ENCODE results near the gene GUCD1.
"Not testable (repeated sequence)": the region's sequence is repeated elsewhere in the genome, so short reads cannot be mapped to it uniquely, and the experiment has no call there.

GUCD1 gene

DNA sequence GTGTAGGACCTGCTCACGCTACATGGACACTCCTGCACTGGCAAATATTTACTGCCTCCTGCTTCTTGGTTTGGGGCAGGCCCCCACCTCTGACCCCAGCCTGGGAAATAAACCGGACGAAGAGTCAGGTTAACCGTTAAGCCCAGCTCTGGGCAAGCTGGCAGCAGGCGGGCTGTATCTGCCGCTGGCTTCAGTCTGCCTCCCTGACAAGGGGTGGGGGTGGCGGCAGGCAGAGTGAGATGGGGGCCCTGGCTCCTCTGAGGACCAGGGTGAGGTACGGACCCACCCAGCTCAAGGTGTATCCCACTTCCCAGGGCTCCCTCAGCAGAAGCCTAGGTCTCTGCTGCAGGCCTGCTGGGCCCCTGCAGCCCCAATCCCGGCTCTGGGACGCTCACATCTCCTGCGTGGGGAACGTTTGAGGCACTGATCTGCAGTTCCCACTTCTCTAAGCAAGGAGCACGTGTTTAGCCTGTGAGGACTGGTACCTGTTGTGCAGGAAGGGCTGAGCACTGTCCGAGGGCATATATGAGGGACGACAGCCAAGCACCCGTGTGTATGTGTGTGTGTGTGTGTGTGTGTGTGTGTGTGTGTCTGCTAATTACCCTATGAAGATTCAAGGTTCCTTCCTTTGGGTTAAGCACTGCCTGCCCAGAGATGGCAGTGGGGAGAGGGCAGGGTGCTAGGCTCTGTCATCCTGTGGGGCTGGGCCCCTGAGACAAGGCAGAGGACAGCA lies 39.1 kb upstream of the GUCD1 start:
- no peak overlapping the region for H3K4me3 ChIP-seq (ENCODE audit: severe bottlenecking)
- no peak for TF ChIP-seq CTCF (IDR thresholded peaks at IDR 0.05; ENCODE audit: poor library complexity, severe bottlenecking)
- DNase-seq (ENCODE audit: low spot score) (no peak), ATAC-seq (ENCODE audit: low read depth) (no peak)
- H3K9me3 ChIP-seq (ENCODE audit: severe bottlenecking): no peaks in the 10 kb centered on the region
- no peak overlapping the region for H3K27ac ChIP-seq (ENCODE audit: poor library complexity, severe bottlenecking)
- peaks cover 4% of the 10 kb centered on the region for H3K4me1 ChIP-seq (ENCODE audit: insufficient read depth, poor library complexity, severe bottlenecking)
- H3K27me3 ChIP-seq (ENCODE audit: insufficient read depth, poor library complexity, severe bottlenecking): no peaks in the 10 kb centered on the region
- no peaks in the 10 kb centered on the region for H3K36me3 ChIP-seq (ENCODE audit: low read depth)

DNA sequence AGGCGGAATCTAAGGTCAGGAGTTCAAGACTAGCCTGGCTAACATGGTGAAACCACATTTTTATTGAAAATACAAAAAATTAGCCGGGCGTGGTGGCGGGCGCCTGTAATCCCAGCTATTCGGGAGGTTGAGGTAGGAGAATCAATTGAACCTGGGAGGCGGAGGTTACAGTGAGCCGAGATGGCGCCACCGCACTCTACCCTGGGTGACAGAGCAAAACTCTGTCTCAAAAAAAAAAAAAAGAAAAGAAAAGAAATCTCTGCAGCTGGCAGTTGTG lies 38.6 kb upstream of the GUCD1 start:
- not testable (repeated sequence) for DNase-seq (ENCODE audit: low spot score); H3K36me3 ChIP-seq (ENCODE audit: low read depth); H3K4me1 ChIP-seq (ENCODE audit: insufficient read depth, poor library complexity, severe bottlenecking); ATAC-seq (ENCODE audit: low read depth); H3K9me3 ChIP-seq (ENCODE audit: severe bottlenecking); H3K27me3 ChIP-seq (ENCODE audit: insufficient read depth, poor library complexity, severe bottlenecking)
- H3K4me3 ChIP-seq (ENCODE audit: severe bottlenecking): peak overlapping the region; percentile 69
- H3K27ac ChIP-seq (ENCODE audit: poor library complexity, severe bottlenecking): peak overlapping the region; percentile 15

GRCh38 chr22:24592851-24593558 lies 38.1 kb upstream of the GUCD1 start, which contains the start of gene LRRC75B:
TSS of gene LRRC75B (minus strand) at chr22:24593073. CDS start at chr22:24593039, 34 bp downstream.
- no peak for DNase-seq (ENCODE audit: low spot score)
- H3K27me3 ChIP-seq (ENCODE audit: insufficient read depth, poor library complexity, severe bottlenecking): no peaks in the 10 kb centered on the region
- no peaks in the 10 kb centered on the region for H3K36me3 ChIP-seq (ENCODE audit: low read depth)
- H3K27ac ChIP-seq (ENCODE audit: poor library complexity, severe bottlenecking): peak within 1 kb of the TSS; percentile 15
- no peaks in the 10 kb centered on the region for H3K9me3 ChIP-seq (ENCODE audit: severe bottlenecking)
- H3K4me1 ChIP-seq (ENCODE audit: insufficient read depth, poor library complexity, severe bottlenecking): peaks cover 4% of the 10 kb centered on the region
- H3K4me3 ChIP-seq (ENCODE audit: severe bottlenecking): peak within 1 kb of the TSS; percentile 69
- peak; percentile 88 for ATAC-seq (ENCODE audit: low read depth)
- no peak for TF ChIP-seq CTCF (IDR thresholded peaks at IDR 0.05; ENCODE audit: poor library complexity, severe bottlenecking)

DNA sequence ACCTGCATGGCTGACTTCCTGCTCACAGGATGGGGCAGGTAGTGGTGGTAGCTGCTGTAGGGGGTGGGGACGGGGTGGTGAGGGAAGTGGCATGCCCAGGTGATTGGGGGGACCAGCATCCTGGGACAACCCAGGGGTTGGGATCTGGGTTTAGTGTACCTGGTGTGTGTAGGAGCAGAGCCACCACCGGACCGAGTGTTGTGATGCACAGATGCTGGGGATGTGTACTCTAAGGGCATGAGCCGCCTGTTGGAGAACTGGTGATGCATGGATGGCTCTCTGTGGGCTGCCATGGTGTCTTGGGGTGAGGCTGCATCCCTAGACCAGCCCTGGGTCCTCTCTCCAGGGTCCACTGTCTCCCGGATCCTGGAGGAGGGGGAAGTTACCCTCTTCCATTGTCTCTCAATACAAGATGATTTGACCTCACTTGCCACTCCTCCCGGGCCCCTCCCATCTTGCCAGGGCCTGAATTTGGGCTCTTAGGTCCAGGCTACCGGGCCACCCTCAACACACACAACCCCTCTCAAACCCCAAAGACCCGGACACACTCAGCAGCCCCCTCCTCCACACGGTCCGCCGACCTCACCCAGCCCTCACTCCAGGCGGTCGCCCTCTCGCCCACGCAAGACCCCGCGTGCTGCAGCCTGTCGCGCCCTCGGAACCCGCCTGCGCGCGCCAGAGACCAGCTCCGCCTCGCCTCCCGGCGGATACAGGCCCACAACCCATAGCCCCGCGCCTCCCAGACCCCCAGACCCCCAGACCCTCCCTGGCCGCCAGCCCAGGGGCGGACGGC lies 37.3 kb upstream of the GUCD1 start:
- H3K4me3 ChIP-seq (ENCODE audit: severe bottlenecking): peak overlapping the region; percentile 69
- no peak for DNase-seq (ENCODE audit: low spot score)
- H3K4me1 ChIP-seq (ENCODE audit: insufficient read depth, poor library complexity, severe bottlenecking): peaks cover 4% of the 10 kb centered on the region
- H3K27ac ChIP-seq (ENCODE audit: poor library complexity, severe bottlenecking): peak overlapping the region; percentile 15
- no peaks in the 10 kb centered on the region for H3K9me3 ChIP-seq (ENCODE audit: severe bottlenecking)
- no peak for TF ChIP-seq CTCF (IDR thresholded peaks at IDR 0.05; ENCODE audit: poor library complexity, severe bottlenecking)
- ATAC-seq (ENCODE audit: low read depth): peak; percentile 2; the same call in 1 of the 3 replicates
- no peaks in the 10 kb centered on the region for H3K27me3 ChIP-seq (ENCODE audit: insufficient read depth, poor library complexity, severe bottlenecking)
- no peaks in the 10 kb centered on the region for H3K36me3 ChIP-seq (ENCODE audit: low read depth)

DNA sequence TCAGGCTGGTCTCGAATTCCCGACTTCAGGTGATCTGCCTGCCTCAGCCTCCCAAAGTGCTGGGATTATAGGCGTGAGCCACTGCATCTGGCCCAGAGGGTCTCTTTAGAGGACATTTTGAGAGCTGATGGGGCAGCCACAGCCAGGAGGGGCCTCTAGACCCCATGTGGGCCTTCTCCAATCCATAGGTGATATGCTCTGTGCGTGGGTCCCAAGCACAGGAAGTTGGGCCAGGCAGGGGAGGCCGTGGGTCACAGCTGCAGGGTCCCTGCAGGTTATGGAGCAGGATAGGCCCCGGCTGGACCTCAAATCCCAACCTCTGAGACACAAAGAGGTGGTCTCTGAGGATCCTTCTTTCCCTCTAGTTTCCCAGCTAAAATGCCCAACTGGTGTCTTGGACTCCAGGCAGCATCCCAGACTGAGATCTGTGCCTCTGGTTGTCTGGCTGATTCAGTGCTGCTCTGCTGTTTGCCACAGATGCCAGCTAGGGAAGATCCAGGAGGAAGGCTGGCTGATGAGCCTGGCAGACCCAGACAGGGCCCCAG lies 36.4 kb upstream of the GUCD1 start:
- ATAC-seq (ENCODE audit: low read depth) (no peak), DNase-seq (ENCODE audit: low spot score) (no peak)
- Histone ChIP-seq H3K4me1 (ENCODE audit: insufficient read depth, poor library complexity, severe bottlenecking) (peaks cover 4% of the 10 kb centered on the region), H3K27me3 (ENCODE audit: insufficient read depth, poor library complexity, severe bottlenecking) (no peaks in the 10 kb centered on the region), H3K36me3 (ENCODE audit: low read depth) (no peaks in the 10 kb centered on the region), H3K4me3 (ENCODE audit: severe bottlenecking) (no peak overlapping the region), H3K27ac (ENCODE audit: poor library complexity, severe bottlenecking) (no peak overlapping the region), H3K9me3 (ENCODE audit: severe bottlenecking) (no peaks in the 10 kb centered on the region)
- TF ChIP-seq CTCF (IDR thresholded peaks at IDR 0.05; ENCODE audit: poor library complexity, severe bottlenecking): no peak

All from RWPE2 (cell line).